NCI-H446 treated with DMSO at 0.1 percent for 48 hours (cell line): ENCODE measurements around the gene ANKRD13A.
"Not testable (repeated sequence)": the region's sequence is repeated elsewhere in the genome, so short reads cannot be mapped to it uniquely, and the experiment has no call there.

ENCODE experiments used
- DNase-seq: peaks from one replicate; lab custom pipeline; 2025; lab: John Stamatoyannopoulos, UW

Gene ANKRD13A

GRCh38 chr12:109983432-109984142 lies 15.6 kb upstream of the ANKRD13A start:
- DNase-seq = no peak

- DNase-seq = not testable (repeated sequence)
These were observed 13.0 kb upstream of the ANKRD13A start for GRCh38 chr12:109986236-109986635.

GRCh38 chr12:109987615-109988014 lies 11.6 kb upstream of the ANKRD13A start:
- DNase-seq = no peak

- DNase-seq = no peak
These were observed 11.0 kb upstream of the ANKRD13A start for GRCh38 chr12:109988274-109988673.

- no peak for DNase-seq
These were observed 10.3 kb upstream of the ANKRD13A start for GRCh38 chr12:109988903-109989302.

- DNase-seq = no peak
These were observed 9.8 kb upstream of the ANKRD13A start for GRCh38 chr12:109989380-109989779.

- no peak for DNase-seq
These were observed 7.6 kb upstream of the ANKRD13A start for GRCh38 chr12:109991586-109991985.

GRCh38 chr12:109993091-109993490 lies 6.1 kb upstream of the ANKRD13A start:
- no peak for DNase-seq

- DNase-seq = no peak
These were observed 4.6 kb upstream of the ANKRD13A start for GRCh38 chr12:109994401-109995175.

GRCh38 chr12:109995361-109995685 lies 3.9 kb upstream of the ANKRD13A start:
- no peak for DNase-seq

GRCh38 chr12:109995686-109996482 lies 3.3 kb upstream of the ANKRD13A start, which contains the start of gene GIT2:
TSS of gene GIT2 (minus strand) at chr12:109996368. CDS start at chr12:109996224, 144 bp downstream.
- peak; percentile 81 for DNase-seq

GRCh38 chr12:109996483-109996853 lies 2.8 kb upstream of the ANKRD13A start:
- DNase-seq = no peak

- no peak for DNase-seq
These were observed 1.8 kb upstream of the ANKRD13A start for GRCh38 chr12:109997393-109997792.

GRCh38 chr12:109998241-109998903 lies 858 bp upstream of the ANKRD13A start:
- no peak for DNase-seq

- no peak for DNase-seq
These were observed 380 bp downstream of the ANKRD13A start for GRCh38 chr12:109999649-109999971.

GRCh38 chr12:109999983-110000505 lies 814 bp downstream of the ANKRD13A start:
- DNase-seq = no peak

- DNase-seq = no peak
These were observed 2.4 kb downstream of the ANKRD13A start for GRCh38 chr12:110001596-110001995.

GRCh38 chr12:110002676-110003515 lies 3.7 kb downstream of the ANKRD13A start:
- no peak for DNase-seq

- no peak for DNase-seq
These were observed 5.4 kb downstream of the ANKRD13A start for GRCh38 chr12:110004598-110004997.

GRCh38 chr12:110005319-110005973 lies 6.2 kb downstream of the ANKRD13A start:
- DNase-seq = no peak

GRCh38 chr12:110006115-110006514 lies 6.9 kb downstream of the ANKRD13A start:
- DNase-seq = no peak
